GM12801 (cell line): ENCODE measurements around the gene ARHGAP19.

Experiments used
- CTCF ChIP-seq: IDR thresholded peaks from one replicate; pipeline ENCODE4 v1.5.1; 2011; ENCODE audit warnings: control low read depth; ENCODE audit not compliant: insufficient read length; ENCODE audit errors: extremely low read depth

The ARHGAP19 gene

DNA sequence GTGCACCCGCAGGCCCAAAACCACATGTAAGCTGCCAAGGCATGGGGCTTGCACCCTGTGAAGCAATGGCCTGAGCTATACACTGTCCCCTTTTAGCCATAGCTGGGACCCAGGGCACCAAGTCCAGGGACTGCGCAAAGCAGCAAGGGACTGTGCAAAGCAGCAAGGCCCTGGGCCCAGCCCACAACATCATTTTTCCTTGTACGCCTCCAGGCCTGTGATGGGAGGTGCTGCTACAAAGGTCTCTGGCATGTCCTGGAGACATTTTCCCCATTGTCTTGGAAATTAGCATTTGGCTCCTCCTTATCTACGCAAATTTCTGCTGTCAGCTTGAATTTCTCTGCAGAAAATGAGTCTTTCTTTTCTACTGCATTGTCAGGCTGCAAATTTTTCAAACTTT is 24.8 kb downstream of the ARHGAP19 start:
- TF ChIP-seq CTCF = no peak

- no peak for TF ChIP-seq CTCF
Measured at GRCh38 chr10:97263971-97264370, 28.5 kb downstream of the ARHGAP19 start.

DNA sequence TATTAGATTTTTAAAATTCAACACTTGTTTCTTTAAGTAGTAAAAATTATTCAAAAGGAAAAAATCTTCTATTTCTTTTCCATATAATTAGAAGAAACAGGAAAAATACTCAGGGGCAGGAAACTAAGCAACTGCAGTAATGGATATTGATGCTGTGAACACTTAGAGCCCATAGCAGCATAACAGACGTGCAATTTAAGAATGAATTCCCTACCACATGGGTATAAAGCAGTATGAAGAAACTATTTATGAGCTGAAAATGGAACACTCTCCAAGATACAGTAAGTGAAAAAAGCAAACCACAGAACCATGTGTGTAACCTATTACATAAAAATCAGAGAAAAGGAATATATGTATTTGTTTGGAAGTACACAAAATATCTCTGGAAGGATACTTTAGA is 30.8 kb downstream of the ARHGAP19 start:
- no peak for TF ChIP-seq CTCF

- no peak for TF ChIP-seq CTCF
Measured at GRCh38 chr10:97261183-97261582, 31.3 kb downstream of the ARHGAP19 start.

DNA sequence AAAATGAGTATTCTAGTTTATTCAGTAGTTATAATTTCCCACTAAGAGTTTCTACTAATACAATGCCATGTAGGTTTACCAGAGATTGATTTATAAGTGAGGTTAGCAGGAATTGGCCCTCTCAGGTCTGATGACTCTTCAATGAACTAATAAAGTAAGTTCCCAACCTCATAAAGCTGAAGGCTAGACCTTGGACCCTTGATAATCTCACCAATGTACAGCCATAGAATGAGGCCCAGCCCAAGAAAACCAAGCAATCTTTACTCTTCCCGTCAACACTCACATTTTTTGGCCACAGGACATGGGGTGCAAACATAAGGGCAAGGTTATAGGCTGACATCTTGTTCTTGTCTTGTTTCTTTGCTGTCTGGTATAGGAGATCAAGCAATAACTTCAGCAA is 33.3 kb downstream of the ARHGAP19 start:
- no peak for TF ChIP-seq CTCF

DNA sequence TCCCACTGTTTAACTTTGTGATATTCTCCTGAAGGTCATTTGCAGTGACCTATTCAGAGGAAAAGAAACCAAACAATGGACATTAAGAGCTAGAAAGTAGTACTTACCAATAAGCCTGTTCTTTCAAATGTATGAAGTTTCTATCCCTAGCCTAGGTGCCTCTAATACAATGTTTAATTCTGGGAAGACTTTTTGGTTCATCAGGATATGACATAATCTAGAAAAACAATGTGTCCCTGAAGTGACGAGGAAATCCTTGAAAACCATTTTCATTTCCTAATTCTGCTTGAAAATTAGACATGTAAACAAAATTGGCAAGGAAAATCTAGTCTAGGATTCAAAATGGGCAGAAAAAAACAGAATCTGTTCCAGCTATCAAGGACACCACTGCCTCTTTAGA is 36.1 kb downstream of the ARHGAP19 start:
- no peak for TF ChIP-seq CTCF

DNA sequence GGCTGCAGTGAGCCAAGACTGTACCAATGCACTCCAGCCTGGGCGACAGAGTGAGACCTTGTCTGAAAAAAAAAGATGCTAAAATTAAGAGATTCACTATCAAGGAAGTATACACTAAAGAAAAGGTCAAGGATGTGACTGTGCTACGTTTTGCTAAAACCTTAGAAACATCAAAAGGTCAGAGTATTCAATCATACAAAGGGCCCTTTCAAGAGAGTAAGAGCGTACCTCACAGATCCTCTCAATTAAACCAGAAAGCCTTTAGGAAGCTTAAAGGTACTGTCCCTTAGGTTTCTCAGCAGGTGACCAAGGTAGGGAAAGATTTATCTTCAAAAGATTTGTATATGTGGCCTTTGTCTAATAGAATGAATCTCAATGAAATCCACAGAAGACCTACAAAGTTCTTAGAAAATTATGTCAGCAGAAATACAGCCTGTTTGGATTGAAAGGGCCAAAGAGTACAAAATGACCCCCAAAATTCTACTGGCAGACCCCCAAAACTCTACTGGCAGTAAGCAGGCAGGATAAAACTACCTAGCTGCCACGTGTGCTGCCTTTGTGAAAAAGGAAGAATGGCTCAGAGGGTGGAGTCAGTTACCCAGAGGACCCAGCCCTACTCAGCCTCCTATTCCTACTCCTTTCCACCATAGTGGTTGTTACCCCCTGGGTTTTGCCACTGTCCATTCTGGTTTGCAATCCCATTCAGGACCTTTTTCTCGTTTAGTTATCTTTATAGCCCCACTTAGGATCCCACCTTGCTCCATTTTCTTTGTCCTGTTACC is 36.7 kb downstream of the ARHGAP19 start:
- no peak for TF ChIP-seq CTCF

DNA sequence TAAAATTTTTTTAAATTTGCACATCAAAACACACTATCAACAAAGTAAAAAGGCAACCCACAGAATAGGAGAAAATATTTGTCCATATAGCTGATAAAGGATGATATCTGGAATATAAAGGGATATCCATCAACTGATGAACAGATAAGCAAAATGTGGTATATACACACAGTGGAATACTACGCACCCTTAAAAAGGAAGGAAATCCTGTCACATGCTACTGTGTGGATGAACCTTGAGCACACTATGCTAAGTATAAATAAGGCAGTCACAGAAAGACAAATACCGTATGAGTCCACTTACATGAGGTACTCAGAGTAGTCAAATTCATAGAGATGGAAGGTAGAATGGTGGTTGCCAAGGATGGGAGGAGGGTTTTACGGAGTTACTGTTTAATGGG is 37.7 kb downstream of the ARHGAP19 start:
- no peak for TF ChIP-seq CTCF
